Natural killer cell (primary cell): ENCODE data around the gene MBLAC1. TPM values are rescaled to one million over a fixed set of nuclear protein-coding genes. Genes with fewer than 3 reads are reported as not detected.

Experiments used
- ATAC-seq, 3 donors: fragments of 150-1000 bp in 2 of 3; fragments of 200-7000 bp in 1 of 3; cut with Tn5 transposase; 1 replicate in 1 of 3; 2 replicates in 2 of 3; pipeline ENCODE4 v1.10.0; 2021; ENCODE audit warnings: mild to moderate bottlenecking in 2 of 3, moderate library complexity in 2 of 3
- DNase-seq, 2 donors: peaks; one replicate each; pipeline versions ENCODE4 v3.0.0 to v3.0.0-alpha.2; 2013 to 2021; ENCODE audit warnings: mixed read lengths in 1 of 2
- H3K27ac ChIP-seq: one replicate; pipeline ENCODE4 v1.5.1; 2013; ENCODE audit warnings: mild to moderate bottlenecking, low read length
- H3K27me3 ChIP-seq: one replicate; pipeline ENCODE4 v1.6.1; 2013; ENCODE audit warnings: low read length; ENCODE audit not compliant: control insufficient read depth, insufficient read depth
- H3K36me3 ChIP-seq: one replicate; pipeline ENCODE4 v1.6.1; 2013; ENCODE audit warnings: low read length; ENCODE audit not compliant: control insufficient read depth, insufficient read depth
- H3K4me1 ChIP-seq: one replicate; pipeline ENCODE4 v1.6.1; 2013; ENCODE audit warnings: low read length; ENCODE audit not compliant: control insufficient read depth, insufficient read depth
- H3K4me3 ChIP-seq: one replicate; pipeline ENCODE4 v1.5.1; 2013; ENCODE audit warnings: low read length
- H3K9me3 ChIP-seq: one replicate; pipeline ENCODE4 v1.6.1; 2013; ENCODE audit warnings: low read length; ENCODE audit not compliant: control insufficient read depth, insufficient read depth
- H3K27ac Mint-ChIP-seq, 2 donors: one replicate each; pipeline ENCODE4 v1.8.0; 2022; ENCODE audit warnings: mild to moderate bottlenecking in 2 of 2, mixed read lengths in 2 of 2, moderate library complexity in 1 of 2
- H3K27me3 Mint-ChIP-seq, 2 donors: one replicate each; pipeline ENCODE4 v1.8.0; 2022; ENCODE audit warnings: low read depth in 2 of 2, mixed read lengths in 2 of 2
- H3K36me3 Mint-ChIP-seq: one replicate; pipeline ENCODE4 v1.8.0; 2022; ENCODE audit warnings: mixed read lengths
- H3K4me1 Mint-ChIP-seq, 2 donors: one replicate each; pipeline ENCODE4 v1.8.0; 2022; ENCODE audit warnings: mixed read lengths in 2 of 2
- H3K4me3 Mint-ChIP-seq: one replicate; pipeline ENCODE4 v1.8.0; 2022; ENCODE audit warnings: mild to moderate bottlenecking, moderate library complexity, mixed read lengths
- H3K9me3 Mint-ChIP-seq, 2 donors: one replicate each; pipeline ENCODE4 v1.8.0; 2022; ENCODE audit warnings: mixed read lengths in 2 of 2
- WGBS: methylation state at CpG from one replicate; pipeline ENCODE4 v1.1.7; 2013; ENCODE audit warnings: missing lambda C conversion rate; ENCODE audit not compliant: insufficient coverage; 5-methylcytosine and 5-hydroxymethylcytosine counted together
- intact Hi-C: fragments of 100-400 bp; cut with micrococcal nuclease; formaldehyde crosslinking; loops from one replicate; pipeline ENCODE4 v1.14.2; 2022
- total RNA-seq, 4 donors: library from RNA; stranded (reverse); fragments of 120-200 nt in 1 of 4; gene quantifications; one replicate each; pipeline versions ENCODE4 v1.2.3 to v1.2.4, GENCODE V29; 2013 to 2022
- TF ChIP-seq, protein P1 (sequence below): fragments of 200-600 bp; IDR thresholded peaks from one replicate; pipeline ENCODE4 v1.8.0; 2022; ENCODE audit warnings: antibody characterized with exemption

The MBLAC1 gene
- total RNA-seq, 3 donors from 2014 or later (not counting 1 experiment from before 2014, with no cell fraction given), result 2.8 to 4.3 (median 4.1) TPM

DNA sequence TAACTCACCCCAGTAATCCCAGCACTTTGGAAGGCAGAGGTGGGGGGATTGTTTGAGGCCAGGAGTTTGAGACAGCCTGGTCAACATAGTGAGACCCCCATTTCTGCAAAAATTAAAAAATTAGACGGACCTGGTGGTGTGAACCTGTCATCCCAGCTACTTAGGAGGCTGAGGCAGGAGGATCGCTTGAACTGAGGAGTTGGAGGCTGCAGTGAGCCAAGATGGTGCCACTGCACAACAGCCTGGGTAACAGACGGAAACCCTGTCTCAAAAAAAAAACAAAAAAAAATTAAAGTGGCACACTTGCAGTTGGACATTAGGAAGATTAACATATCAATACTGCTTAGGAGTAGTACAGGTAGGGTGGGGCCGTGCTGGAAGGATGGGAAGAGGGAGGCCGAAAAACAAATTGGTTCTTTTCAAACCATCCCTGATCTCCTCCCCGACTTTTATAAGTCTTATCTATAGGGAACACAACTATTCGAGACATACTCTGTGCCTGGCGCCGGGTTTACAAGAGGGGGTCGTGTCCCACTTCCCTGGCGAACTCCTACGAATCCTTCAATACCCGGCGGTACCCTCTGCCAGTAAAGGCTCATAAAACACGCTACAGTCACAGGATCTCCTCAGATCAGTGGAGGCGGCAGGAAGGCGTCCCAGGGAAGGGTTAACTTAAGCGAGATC, 8.2 kb upstream of the MBLAC1 start:
- Mint-ChIP-seq H3K27ac (peak overlapping the region; percentile 98), H3K9me3 (no peaks in the 10 kb centered on the region), H3K36me3 (no peaks in the 10 kb centered on the region), H3K27me3 (no peaks in the 10 kb centered on the region), H3K4me3 (peak overlapping the region; percentile 97), H3K4me1 (peaks cover 23 to 25% of the 10 kb centered on the region in 2 donors)
- no peak for ATAC-seq
- no peak for DNase-seq
- 26% methylated on average over 18 of the region's 18 CpGs for WGBS
- H3K27me3 ChIP-seq, result no peaks in the 10 kb centered on the region
- no peaks in the 10 kb centered on the region for H3K36me3 ChIP-seq
- intact Hi-C loops, result loop anchor here (1.0 to 5.0 kb wide), 3 partner anchors 9 to 36 kb away; partner anchors contain the start of genes AP4M1, MCM7 and ZNF3
- H3K4me3 ChIP-seq, result peak overlapping the region; percentile 73
- H3K4me1 ChIP-seq, result peaks cover 22% of the 10 kb centered on the region
- peak overlapping the region; percentile 89 for H3K27ac ChIP-seq
- TF ChIP-seq, protein P1, sequence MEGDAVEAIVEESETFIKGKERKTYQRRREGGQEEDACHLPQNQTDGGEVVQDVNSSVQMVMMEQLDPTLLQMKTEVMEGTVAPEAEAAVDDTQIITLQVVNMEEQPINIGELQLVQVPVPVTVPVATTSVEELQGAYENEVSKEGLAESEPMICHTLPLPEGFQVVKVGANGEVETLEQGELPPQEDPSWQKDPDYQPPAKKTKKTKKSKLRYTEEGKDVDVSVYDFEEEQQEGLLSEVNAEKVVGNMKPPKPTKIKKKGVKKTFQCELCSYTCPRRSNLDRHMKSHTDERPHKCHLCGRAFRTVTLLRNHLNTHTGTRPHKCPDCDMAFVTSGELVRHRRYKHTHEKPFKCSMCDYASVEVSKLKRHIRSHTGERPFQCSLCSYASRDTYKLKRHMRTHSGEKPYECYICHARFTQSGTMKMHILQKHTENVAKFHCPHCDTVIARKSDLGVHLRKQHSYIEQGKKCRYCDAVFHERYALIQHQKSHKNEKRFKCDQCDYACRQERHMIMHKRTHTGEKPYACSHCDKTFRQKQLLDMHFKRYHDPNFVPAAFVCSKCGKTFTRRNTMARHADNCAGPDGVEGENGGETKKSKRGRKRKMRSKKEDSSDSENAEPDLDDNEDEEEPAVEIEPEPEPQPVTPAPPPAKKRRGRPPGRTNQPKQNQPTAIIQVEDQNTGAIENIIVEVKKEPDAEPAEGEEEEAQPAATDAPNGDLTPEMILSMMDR, result no peak
- H3K9me3 ChIP-seq, result no peaks in the 10 kb centered on the region

DNA sequence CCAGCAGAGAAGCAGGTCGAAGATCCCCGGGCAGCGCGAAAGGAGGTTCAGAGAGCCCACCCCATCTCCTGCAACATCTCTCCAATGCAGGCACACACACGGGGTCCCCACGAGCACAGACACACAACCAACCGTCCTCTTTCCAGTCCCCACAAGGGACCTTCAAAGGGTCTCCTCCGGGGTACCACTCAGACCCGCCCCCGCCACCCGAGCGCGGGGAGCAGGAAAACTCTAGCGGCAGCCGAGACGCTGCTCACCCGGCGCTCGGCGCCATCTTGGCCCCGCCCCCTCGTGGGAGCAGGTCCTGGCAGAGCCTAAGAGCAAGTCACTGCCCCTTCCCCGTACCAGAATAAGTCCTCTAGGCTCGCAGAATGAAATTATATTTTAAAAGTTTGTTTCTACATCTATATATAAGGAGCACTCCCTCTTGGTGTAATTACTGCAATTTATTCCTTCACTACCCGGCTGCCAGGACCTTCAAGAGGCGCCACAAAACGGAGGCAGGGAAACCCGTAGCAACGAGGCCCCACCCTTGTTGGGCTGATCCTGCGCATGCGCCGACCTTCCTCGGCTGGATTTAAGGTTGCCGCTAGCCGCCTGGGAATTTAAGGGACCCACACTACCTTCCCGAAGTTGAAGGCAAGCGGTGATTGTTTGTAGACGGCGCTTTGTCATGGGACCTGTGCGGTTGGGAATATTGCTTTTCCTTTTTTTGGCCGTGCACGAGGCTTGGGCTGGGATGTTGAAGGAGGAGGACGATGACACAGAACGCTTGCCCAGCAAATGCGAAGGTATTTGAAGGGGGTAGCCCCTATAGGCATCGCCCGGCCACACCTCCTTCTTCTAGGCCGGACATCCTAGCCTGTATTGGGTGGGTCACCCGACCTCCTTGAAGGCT, 7.4 kb upstream of the MBLAC1 start, which contains the start of the genes CNPY4 and TAF6:
TSS of gene CNPY4 (plus strand) at position 563 of the 898 bp plus-strand sequence. CDS start at position 674, 111 bp downstream.
TSS of gene TAF6 (minus strand) at position 287 of the 898 bp plus-strand sequence. CDS start 5,149 bp downstream, outside the sequence.
- Mint-ChIP-seq H3K4me3 (peak within 1 kb of the TSS; percentile 97), H3K27ac (peak within 1 kb of the TSS; percentile 98), H3K9me3 (no peaks in the 10 kb centered on the region), H3K36me3 (no peaks in the 10 kb centered on the region), H3K4me1 (peaks cover 25 to 27% of the 10 kb centered on the region in 2 donors), H3K27me3 (no peaks in the 10 kb centered on the region)
- DNase-seq (peak; percentile 90 to 98), ATAC-seq (peak; percentile 80 to 90 (median 86))
- under 1% methylated on average over 47 of the region's 49 CpGs for WGBS
- intact Hi-C loops, result loop anchor here (1.0 to 5.0 kb wide), 3 partner anchors 8 to 37 kb away; partner anchors contain the start of genes AP4M1, MCM7 and ZNF3
- Histone ChIP-seq H3K27me3 (no peaks in the 10 kb centered on the region), H3K4me1 (peaks cover 22% of the 10 kb centered on the region), H3K9me3 (no peaks in the 10 kb centered on the region), H3K27ac (peak within 1 kb of the TSS; percentile 89), H3K4me3 (peak within 1 kb of the TSS; percentile 73), H3K36me3 (no peaks in the 10 kb centered on the region)
- TF ChIP-seq, protein P1, result no peak

DNA sequence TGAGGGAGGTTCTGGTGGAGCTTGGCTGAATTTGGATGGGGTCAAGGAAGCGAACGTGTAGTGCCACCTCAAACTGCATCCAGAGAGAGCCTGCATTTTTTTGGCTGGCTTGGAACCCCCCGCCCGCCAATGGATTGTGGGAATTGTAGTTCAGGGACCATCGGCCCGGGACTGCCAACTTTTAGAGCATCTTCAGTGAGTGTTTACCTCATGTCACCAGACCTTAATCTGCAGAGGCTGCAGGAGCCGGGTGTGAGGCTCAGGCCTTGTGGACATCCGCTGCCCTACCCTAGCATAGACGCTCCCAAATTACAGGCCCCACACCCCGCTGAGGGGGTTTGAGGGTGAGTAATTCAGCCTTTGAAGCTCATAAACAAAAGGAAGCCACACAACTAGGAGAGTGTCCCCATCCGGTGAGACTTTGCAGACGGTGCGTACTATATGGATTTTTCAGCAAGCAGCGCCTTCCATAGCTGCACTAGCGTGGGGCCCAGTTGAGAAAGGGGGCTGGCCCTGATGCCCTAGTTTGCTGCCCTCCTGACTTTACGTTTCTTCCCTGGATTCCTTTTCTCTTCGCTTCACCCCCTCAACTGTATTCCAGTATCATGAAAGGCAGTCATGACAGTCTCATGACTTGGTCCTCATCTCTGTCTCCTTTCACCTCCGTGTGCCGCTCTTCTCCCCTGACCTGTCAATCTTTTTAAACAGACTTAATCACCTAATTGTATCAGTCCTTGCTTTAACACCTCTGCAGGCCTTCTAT, 6.6 kb upstream of the MBLAC1 start:
- WGBS, result 30% methylated on average over 19 of the region's 19 CpGs
- ATAC-seq (peak; percentile 38 to 54 (median 41)), DNase-seq (peak in 1 of 2 donors; percentile 83)
- no peaks in the 10 kb centered on the region for H3K36me3 ChIP-seq
- H3K36me3 Mint-ChIP-seq, result no peaks in the 10 kb centered on the region
- intact Hi-C loops, result loop anchor here (1.0 to 5.0 kb wide), 3 partner anchors 7 to 38 kb away; partner anchors contain the start of genes AP4M1, MCM7 and ZNF3
- peak overlapping the region; percentile 73 for H3K4me3 ChIP-seq
- H3K4me3 Mint-ChIP-seq, result peak overlapping the region; percentile 97
- TF ChIP-seq, protein P1, result no peak
- peaks cover 30 to 34% of the 10 kb centered on the region in 2 donors for H3K4me1 Mint-ChIP-seq
- H3K9me3 ChIP-seq, result no peaks in the 10 kb centered on the region
- no peaks in the 10 kb centered on the region for H3K27me3 Mint-ChIP-seq
- no peaks in the 10 kb centered on the region for H3K9me3 Mint-ChIP-seq
- peak overlapping the region; percentile 98 for H3K27ac Mint-ChIP-seq
- H3K4me1 ChIP-seq, result peaks cover 28% of the 10 kb centered on the region
- H3K27me3 ChIP-seq, result no peaks in the 10 kb centered on the region
- H3K27ac ChIP-seq, result peak overlapping the region; percentile 89
